Measurements from ENCODE around the gene RAB11FIP4. TPM values are rescaled to one million over a fixed set of nuclear protein-coding genes. Genes with fewer than 3 reads are reported as not detected.

RAB11FIP4 gene
- total and polyA plus RNA-seq, 2 donors (not counting 3 experiments of a cell fraction or from before 2014, with no cell fraction given), result 0.08 to 0.38 TPM

DNA sequence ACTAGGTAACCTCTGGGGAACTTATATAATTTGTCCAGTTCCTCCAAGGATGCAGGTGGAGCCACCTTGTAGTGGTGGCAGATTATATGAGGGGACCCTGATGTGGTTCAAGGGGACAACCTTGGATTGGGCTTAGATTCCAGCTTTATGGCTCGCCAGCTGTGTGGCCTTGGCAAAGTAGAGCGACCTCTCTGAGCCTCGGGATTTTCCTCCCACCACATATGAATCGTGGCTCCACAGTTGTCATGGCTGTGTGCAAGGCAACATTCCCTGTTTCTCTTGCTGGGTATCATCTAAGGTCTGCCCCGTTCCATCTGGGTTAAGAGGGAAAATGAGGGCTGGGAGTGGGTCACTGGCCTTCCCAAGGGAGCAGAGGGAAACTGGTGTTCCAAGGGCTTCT lies 104.6 kb downstream of the RAB11FIP4 start:
- no peak overlapping the region for H3K4me2 ChIP-seq (ENCODE audit: insufficient read depth, low read length)
- no TSS peak for BruUV-seq (replicated peaks)
- H3K36me3 ChIP-seq (ENCODE audit: control insufficient read depth in 2 of 2, extremely low read depth in 1 of 2, insufficient read depth in 2 of 2, low read length in 2 of 2), result no peaks in the 10 kb centered on the region
- H3K79me2 ChIP-seq (ENCODE audit: control insufficient read depth, insufficient read depth, low read length), result no peaks in the 10 kb centered on the region
- TF ChIP-seq JUN (IDR thresholded peaks at IDR 0.05; ENCODE audit: borderline replicate concordance, insufficient read depth, insufficient read length, low read depth) (no peak), MYC (IDR thresholded peaks at IDR 0.05; ENCODE audit: low read depth, low read length) (no peak), POLR2A (IDR thresholded peaks at IDR 0.05; ENCODE audit: low read depth, low read length) (no peak), EZH2 (IDR thresholded peaks at IDR 0.05; ENCODE audit: borderline replicate concordance, low read depth, low read length, severe bottlenecking) (no peak), POLR2AphosphoS5 (IDR thresholded peaks at IDR 0.05; ENCODE audit: insufficient read depth, low read depth, low read length) (no peak), FOS (IDR thresholded peaks at IDR 0.05; ENCODE audit: borderline replicate concordance, insufficient read depth, low read length) (no peak), GATA2 (IDR thresholded peaks at IDR 0.05; ENCODE audit: insufficient read depth, insufficient read length, low read depth, low read length) (no peak)
- TF ChIP-seq, protein P1, sequence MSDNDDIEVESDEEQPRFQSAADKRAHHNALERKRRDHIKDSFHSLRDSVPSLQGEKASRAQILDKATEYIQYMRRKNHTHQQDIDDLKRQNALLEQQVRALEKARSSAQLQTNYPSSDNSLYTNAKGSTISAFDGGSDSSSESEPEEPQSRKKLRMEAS (IDR thresholded peaks at IDR 0.05; ENCODE audit: insufficient read depth, insufficient read length), result no peak
- TF ChIP-seq, protein P2, sequence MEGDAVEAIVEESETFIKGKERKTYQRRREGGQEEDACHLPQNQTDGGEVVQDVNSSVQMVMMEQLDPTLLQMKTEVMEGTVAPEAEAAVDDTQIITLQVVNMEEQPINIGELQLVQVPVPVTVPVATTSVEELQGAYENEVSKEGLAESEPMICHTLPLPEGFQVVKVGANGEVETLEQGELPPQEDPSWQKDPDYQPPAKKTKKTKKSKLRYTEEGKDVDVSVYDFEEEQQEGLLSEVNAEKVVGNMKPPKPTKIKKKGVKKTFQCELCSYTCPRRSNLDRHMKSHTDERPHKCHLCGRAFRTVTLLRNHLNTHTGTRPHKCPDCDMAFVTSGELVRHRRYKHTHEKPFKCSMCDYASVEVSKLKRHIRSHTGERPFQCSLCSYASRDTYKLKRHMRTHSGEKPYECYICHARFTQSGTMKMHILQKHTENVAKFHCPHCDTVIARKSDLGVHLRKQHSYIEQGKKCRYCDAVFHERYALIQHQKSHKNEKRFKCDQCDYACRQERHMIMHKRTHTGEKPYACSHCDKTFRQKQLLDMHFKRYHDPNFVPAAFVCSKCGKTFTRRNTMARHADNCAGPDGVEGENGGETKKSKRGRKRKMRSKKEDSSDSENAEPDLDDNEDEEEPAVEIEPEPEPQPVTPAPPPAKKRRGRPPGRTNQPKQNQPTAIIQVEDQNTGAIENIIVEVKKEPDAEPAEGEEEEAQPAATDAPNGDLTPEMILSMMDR (IDR thresholded peaks at IDR 0.05; ENCODE audit: extremely low read depth in 1 of 2, insufficient read depth in 1 of 2, low read depth in 1 of 2, low read length in 2 of 2), result no peak
- H2AFZ ChIP-seq (ENCODE audit: low read depth, low read length), result no peak overlapping the region
- DNase-seq (ENCODE audit: low read depth, low spot score) (no peak), FAIRE-seq (no peak)
- POLR2A ChIA-PET, result no interaction called here
- no peaks in the 10 kb centered on the region for H4K20me1 ChIP-seq (replicated peaks; ENCODE audit: control insufficient read depth, extremely low read depth, insufficient read depth, low read length)
- intact Hi-C loops (cut with micrococcal nuclease), result no loop called here
- peaks cover 9 to 12% of the 10 kb centered on the region in 2 experiments for H3K27me3 ChIP-seq (ENCODE audit: control insufficient read depth in 2 of 2, insufficient read depth in 2 of 2, low read length in 2 of 2)
- H3K27ac ChIP-seq (ENCODE audit: insufficient read depth, low read depth, low read length), result no peak overlapping the region
- H3K9me3 ChIP-seq (replicated peaks; ENCODE audit: control insufficient read depth, insufficient read depth, low read length), result no peaks in the 10 kb centered on the region
- H3K4me1 ChIP-seq (ENCODE audit: control insufficient read depth, extremely low read depth, insufficient read depth, low read length), result no peaks in the 10 kb centered on the region
- H3K9me1 ChIP-seq (replicated peaks; ENCODE audit: control insufficient read depth, extremely low read depth, insufficient read depth, low read length), result no peaks in the 10 kb centered on the region
- CTCF ChIA-PET, result no interaction called here
- H3K9ac ChIP-seq (replicated peaks; ENCODE audit: extremely low read depth, insufficient read depth, low read length), result no peak overlapping the region
- dilution Hi-C loops (cut with MboI; ENCODE audit: extremely low pct_ligation_motif_present, low sequenced_read_pairs), result no loop called here
- no peak overlapping the region for H3K4me3 ChIP-seq (replicated peaks in 1 of 3; ENCODE audit: insufficient read depth in 1 of 3, low read depth in 1 of 3, low read length in 3 of 3)
